ENCODE measurements around the gene KCNJ6. TPM values are rescaled to one million over a fixed set of nuclear protein-coding genes. Genes with fewer than 3 reads are reported as not detected.

Gene KCNJ6
- total and polyA plus RNA-seq, 10 of the 15 experiments (the other 5 are each of a cell fraction or from before 2014, with no cell fraction given): 0.03 to 0.07 (median 0.04) TPM; not detected in 7

DNA sequence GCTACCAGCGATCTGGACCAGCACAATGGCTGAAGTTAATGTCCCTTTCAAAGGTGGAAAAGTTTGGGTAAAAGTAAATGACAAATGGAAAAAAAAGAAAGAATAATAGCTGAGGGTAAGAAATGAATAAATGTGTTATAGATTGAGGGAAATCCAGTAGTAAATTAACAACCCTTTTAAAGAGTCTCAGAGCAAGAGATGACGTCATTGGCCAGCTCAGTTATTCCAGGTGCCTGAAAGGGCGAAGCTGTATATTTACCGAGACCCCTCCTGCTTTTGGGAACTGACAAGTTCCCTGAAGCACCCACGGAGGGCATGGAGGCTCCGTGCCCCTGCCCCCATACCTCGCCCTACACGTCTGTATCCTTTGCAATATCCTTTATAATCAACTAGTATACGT, 40.5 kb upstream of the KCNJ6 start:
- in situ Hi-C loops (cut with MboI) (no loop called here), intact Hi-C loops (cut with micrococcal nuclease; ENCODE audit: unreplicated experiment) (no loop called here)
- FAIRE-seq (no peak), ATAC-seq (no peak), DNase-seq (ENCODE audit: low read depth, low spot score) (no peak)
- Histone ChIP-seq H3K9ac (ENCODE audit: control insufficient read depth, insufficient read depth, low read length) (no peak overlapping the region), H3K4me3 (no peak overlapping the region), H3K27me3 (replicated peaks in 1 of 2; ENCODE audit: control insufficient read depth in 2 of 2, insufficient read depth in 2 of 2, low read length in 1 of 2) (no peaks in the 10 kb centered on the region), H3K79me2 (ENCODE audit: control insufficient read depth, insufficient read depth, low read length) (no peaks in the 10 kb centered on the region), H3K9me3 (replicated peaks; ENCODE audit: control insufficient read depth, insufficient read depth, low read length) (no peaks in the 10 kb centered on the region), H3K4me2 (ENCODE audit: control insufficient read depth, insufficient read depth) (no peak overlapping the region), H2AFZ (ENCODE audit: control insufficient read depth, low read depth, low read length) (no peak overlapping the region), H3K4me1 (ENCODE audit: control insufficient read depth, insufficient read depth, low read length) (no peaks in the 10 kb centered on the region), H3K27ac (ENCODE audit: control insufficient read depth, insufficient read depth) (no peak overlapping the region), H3K36me3 (ENCODE audit: control insufficient read depth in 2 of 2, insufficient read depth in 2 of 2, low read length in 1 of 2) (no peaks in the 10 kb centered on the region), H4K20me1 (ENCODE audit: control insufficient read depth, insufficient read depth) (no peaks in the 10 kb centered on the region)
- TF ChIP-seq ATF7 (IDR thresholded peaks at IDR 0.05; ENCODE audit: low read depth) (peak; percentile 62), RAD51 (IDR thresholded peaks at IDR 0.05) (no peak)
- BruUV-seq (replicated peaks): no TSS peak
- SMC1A ChIA-PET (ENCODE audit: uncharacterized antibody, unreplicated experiment): no interaction called here
- RAD21 ChIA-PET (ENCODE audit: unreplicated experiment): no interaction called here
- POLR2A ChIA-PET: no interaction called here
- WGBS (ENCODE audit: insufficient coverage, insufficient replicate concordance, low lambda C conversion rate, missing lambda C conversion rate): 14% methylated on average over 9 of the region's 9 CpGs
- CTCF ChIA-PET: no interaction called here

DNA sequence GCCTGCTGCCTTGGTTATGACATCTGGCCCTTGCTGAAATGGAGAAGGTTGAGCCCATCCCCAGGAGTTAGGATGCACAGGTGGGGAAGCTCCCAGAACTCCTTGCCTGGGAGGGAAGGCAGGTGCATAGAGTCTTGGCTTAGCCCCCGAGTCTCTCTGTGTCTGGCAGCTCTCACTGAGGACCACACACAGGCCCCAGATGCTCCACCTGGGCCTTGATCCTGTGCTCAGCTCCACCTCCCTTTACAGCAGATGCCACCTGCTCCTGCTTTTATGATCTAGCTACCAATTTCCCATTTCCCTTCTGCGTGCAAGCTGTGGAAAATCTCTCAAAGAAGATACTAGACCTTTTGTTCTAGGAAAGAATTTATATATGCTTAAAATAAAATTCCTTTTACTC, 28.8 kb upstream of the KCNJ6 start:
- Histone ChIP-seq H3K79me2 (ENCODE audit: control insufficient read depth, insufficient read depth, low read length) (no peaks in the 10 kb centered on the region), H3K4me2 (ENCODE audit: control insufficient read depth, insufficient read depth) (no peak overlapping the region), H4K20me1 (ENCODE audit: control insufficient read depth, insufficient read depth) (no peaks in the 10 kb centered on the region), H3K9me3 (replicated peaks; ENCODE audit: control insufficient read depth, insufficient read depth, low read length) (no peaks in the 10 kb centered on the region), H3K27ac (ENCODE audit: control insufficient read depth, insufficient read depth) (no peak overlapping the region), H3K4me1 (ENCODE audit: control insufficient read depth, insufficient read depth, low read length) (no peaks in the 10 kb centered on the region), H3K4me3 (no peak overlapping the region), H3K27me3 (replicated peaks in 1 of 2; ENCODE audit: control insufficient read depth in 2 of 2, insufficient read depth in 2 of 2, low read length in 1 of 2) (no peaks in the 10 kb centered on the region), H3K9ac (ENCODE audit: control insufficient read depth, insufficient read depth, low read length) (no peak overlapping the region), H2AFZ (ENCODE audit: control insufficient read depth, low read depth, low read length) (no peak overlapping the region), H3K36me3 (ENCODE audit: control insufficient read depth in 2 of 2, insufficient read depth in 2 of 2, low read length in 1 of 2) (no peaks in the 10 kb centered on the region)
- RAD21 ChIA-PET (ENCODE audit: unreplicated experiment): no interaction called here
- TF ChIP-seq MXI1 (IDR thresholded peaks at IDR 0.05; ENCODE audit: low read depth, low read length) (no peak), CHD2 (IDR thresholded peaks at IDR 0.05; ENCODE audit: borderline replicate concordance, low read depth, low read length) (no peak), STAT1 (conservative IDR thresholded peaks at IDR 0.05) (no peak), BRCA1 (IDR thresholded peaks at IDR 0.05; ENCODE audit: low read depth, low read length) (no peak), EZH2 (IDR thresholded peaks at IDR 0.05; ENCODE audit: borderline replicate concordance, control insufficient read depth, low read depth, low read length) (no peak), FOS (IDR thresholded peaks at IDR 0.05; ENCODE audit: borderline replicate concordance, extremely low read depth, insufficient read length) (no peak), HDGF (IDR thresholded peaks at IDR 0.05) (no peak), ESRRA (IDR thresholded peaks at IDR 0.05; ENCODE audit: low read length) (no peak), TARDBP (IDR thresholded peaks at IDR 0.05; ENCODE audit: borderline replicate concordance) (no peak)
- in situ Hi-C loops (cut with MboI): no loop called here
- no TSS peak for BruUV-seq (replicated peaks)
- SMC1A ChIA-PET (ENCODE audit: uncharacterized antibody, unreplicated experiment): no interaction called here
- WGBS (ENCODE audit: insufficient coverage, insufficient replicate concordance, low lambda C conversion rate, missing lambda C conversion rate): 0% methylated on average over 2 of the region's 2 CpGs
- FAIRE-seq (no peak), ATAC-seq (no peak), DNase-seq (ENCODE audit: low read depth, low spot score) (no peak)
- POLR2A ChIA-PET: no interaction called here
- intact Hi-C loops (cut with micrococcal nuclease; ENCODE audit: unreplicated experiment): no loop called here
- CTCF ChIA-PET: no interaction called here

All from GM12878 (cell line).